ENCODE data around the gene CNTROB.

- TF ChIP-seq EZH2 (IDR thresholded peaks at IDR 0.05) (no peak), POLR2AphosphoS5 (IDR thresholded peaks at IDR 0.05; ENCODE audit: borderline replicate concordance, low read depth, low read length) (no peak), FOXP2 (optimal IDR thresholded peaks at IDR 0.05; ENCODE audit: control extremely low read depth, extremely low read length, insufficient read depth) (no peak)
These were observed 60.9 kb downstream of the CNTROB start for GRCh38 chr17:7992924-7993323.
